Trophoblast cell (in vitro differentiated cells and primary cell): Measurements from ENCODE around the gene SLC35F3.

Experiments
- DNase-seq, 2 donors: peaks; one replicate each; pipeline ENCODE4 v3.0.0-alpha.2; 2016
- H2AFZ ChIP-seq: 2 replicates; pipeline ENCODE4 v1.6.1; 2013; ENCODE audit warnings: low read length, moderate library complexity, mild to moderate bottlenecking; ENCODE audit not compliant: insufficient read depth, poor library complexity
- H2AK5ac ChIP-seq: 2 replicates; pipeline ENCODE4 v1.6.1; 2013; ENCODE audit warnings: mild to moderate bottlenecking, low read length
- H2BK120ac ChIP-seq: 2 replicates; pipeline ENCODE4 v1.6.1; 2013; ENCODE audit warnings: low read length, mild to moderate bottlenecking, moderate library complexity; ENCODE audit not compliant: insufficient read depth, poor library complexity
- H2BK12ac ChIP-seq: 2 replicates; pipeline ENCODE4 v1.6.1; 2013; ENCODE audit warnings: mild to moderate bottlenecking, low read length, moderate library complexity
- H2BK5ac ChIP-seq: 2 replicates; pipeline ENCODE4 v1.6.1; 2013; ENCODE audit warnings: low read length, low read depth, moderate library complexity, mild to moderate bottlenecking; ENCODE audit not compliant: poor library complexity
- H3K14ac ChIP-seq: 2 replicates; pipeline ENCODE4 v1.6.1; 2013; ENCODE audit warnings: mild to moderate bottlenecking, low read length
- H3K18ac ChIP-seq: 2 replicates; pipeline ENCODE4 v1.6.1; 2013; ENCODE audit warnings: mild to moderate bottlenecking, low read length
- H3K23ac ChIP-seq: 2 replicates; pipeline ENCODE4 v1.6.1; 2013; ENCODE audit warnings: low read length
- H3K27ac ChIP-seq: 2 replicates; pipeline ENCODE4 v1.5.1; 2013; ENCODE audit warnings: low read depth, mild to moderate bottlenecking, inconsistent platforms, low read length, moderate library complexity
- H3K27me3 ChIP-seq: 2 replicates; pipeline ENCODE4 v1.6.1; 2013; ENCODE audit warnings: inconsistent platforms, mild to moderate bottlenecking, low read length, moderate library complexity; ENCODE audit not compliant: insufficient read depth
- H3K36me3 ChIP-seq, 2 experiments: 1 replicate in 1 of 2; 2 replicates in 1 of 2; pipeline ENCODE4 v1.6.1; 2013; ENCODE audit warnings: low read length in 2 of 2, mild to moderate bottlenecking in 2 of 2, moderate library complexity in 1 of 2; ENCODE audit not compliant: insufficient read depth in 2 of 2, control insufficient read depth in 1 of 2
- H3K4ac ChIP-seq: 2 replicates; pipeline ENCODE4 v1.6.1; 2013; ENCODE audit warnings: low read depth, mild to moderate bottlenecking, low read length, moderate library complexity
- H3K4me1 ChIP-seq, 2 experiments: 1 replicate in 1 of 2; 2 replicates in 1 of 2; pipeline ENCODE4 v1.6.1; 2013; ENCODE audit warnings: low read length in 2 of 2, mild to moderate bottlenecking in 2 of 2, moderate library complexity in 1 of 2; ENCODE audit not compliant: insufficient read depth in 2 of 2, control insufficient read depth in 1 of 2
- H3K4me2 ChIP-seq: 2 replicates; pipeline ENCODE4 v1.6.1; 2013; ENCODE audit warnings: inconsistent platforms, mild to moderate bottlenecking, low read length, moderate library complexity
- H3K4me3 ChIP-seq: 2 replicates; pipeline ENCODE4 v1.5.1; 2013; ENCODE audit warnings: mild to moderate bottlenecking, low read depth, low read length, inconsistent platforms
- H3K79me1 ChIP-seq: one replicate; pipeline ENCODE4 v1.6.1; 2013; ENCODE audit warnings: low read length
- H3K79me2 ChIP-seq: 2 replicates; pipeline ENCODE4 v1.6.1; 2013; ENCODE audit warnings: low read length, mild to moderate bottlenecking; ENCODE audit not compliant: control insufficient read depth, insufficient read depth, poor library complexity
- H3K9ac ChIP-seq: 2 replicates; pipeline ENCODE4 v1.6.1; 2013; ENCODE audit warnings: mild to moderate bottlenecking, low read length
- H3K9me3 ChIP-seq: 2 replicates; pipeline ENCODE4 v1.6.1; 2013; ENCODE audit warnings: low read depth, mild to moderate bottlenecking, control low read depth, inconsistent platforms, low read length; ENCODE audit not compliant: insufficient read depth
- H4K12ac ChIP-seq: 2 replicates; pipeline ENCODE4 v1.6.1; 2013; ENCODE audit warnings: low read depth, mild to moderate bottlenecking, low read length, moderate library complexity
- H4K8ac ChIP-seq: 2 replicates; pipeline ENCODE4 v1.6.1; 2013; ENCODE audit warnings: low read depth, mild to moderate bottlenecking, low read length, moderate library complexity
- H4K91ac ChIP-seq: one replicate; pipeline ENCODE4 v1.6.1; 2013; ENCODE audit warnings: low read depth, mild to moderate bottlenecking, low read length, moderate library complexity
- whole genome bisulfite sequencing: extraction: QIAGEN DNeasy Blood & Tissue Kit; methylation state at CpG from one replicate; pipeline ENCODE4 v1.1.7; 2013; ENCODE audit warnings: missing lambda C conversion rate; ENCODE audit not compliant: insufficient read length, insufficient coverage; ENCODE audit errors: extremely low coverage; 5-methylcytosine and 5-hydroxymethylcytosine counted together

SLC35F3 gene

GRCh38 chr1:234240680-234241079 is 336.2 kb downstream of the SLC35F3 start:
- H3K4ac ChIP-seq: no peak overlapping the region
- H3K79me2 ChIP-seq: no peaks in the 10 kb centered on the region
- H3K4me3 ChIP-seq: no peak overlapping the region

GRCh38 chr1:234241941-234242490 is 337.5 kb downstream of the SLC35F3 start:
- H2AK5ac ChIP-seq: no peak overlapping the region
- H2BK120ac ChIP-seq: no peak overlapping the region
- no peak overlapping the region for H2BK5ac ChIP-seq
- no peak overlapping the region for H3K27ac ChIP-seq
- no peak overlapping the region for H3K18ac ChIP-seq
- no peaks in the 10 kb centered on the region for H3K79me1 ChIP-seq
- H3K9me3 ChIP-seq: peaks cover 4% of the 10 kb centered on the region
- no peak overlapping the region for H2AFZ ChIP-seq
- H4K12ac ChIP-seq: no peak overlapping the region
- no peak overlapping the region for H3K4ac ChIP-seq
- H3K4me2 ChIP-seq: no peak overlapping the region
- H3K27me3 ChIP-seq: no peaks in the 10 kb centered on the region
- H4K8ac ChIP-seq: no peak overlapping the region
- no peak overlapping the region for H2BK12ac ChIP-seq
- H4K91ac ChIP-seq: no peak overlapping the region
- DNase-seq: no peak
- no peak overlapping the region for H3K23ac ChIP-seq
- H3K36me3 ChIP-seq: no peaks in the 10 kb centered on the region
- no peak overlapping the region for H3K9ac ChIP-seq
- no peaks in the 10 kb centered on the region for H3K4me1 ChIP-seq
- H3K79me2 ChIP-seq: no peaks in the 10 kb centered on the region
- no peak overlapping the region for H3K14ac ChIP-seq
- H3K4me3 ChIP-seq: no peak overlapping the region
- WGBS: no CpG with 5 or more reads among the region's 5 CpGs

More at GRCh38 chr1:234240680-234241079, 336.2 kb downstream of the SLC35F3 start:
- Histone ChIP-seq H4K91ac (no peak overlapping the region), H3K18ac (no peak overlapping the region), H2BK12ac (no peak overlapping the region), H2BK5ac (no peak overlapping the region), H3K4me1 (no peaks in the 10 kb centered on the region), H3K14ac (no peak overlapping the region), H4K12ac (no peak overlapping the region), H2AFZ (no peak overlapping the region), H3K36me3 (no peaks in the 10 kb centered on the region), H3K27me3 (no peaks in the 10 kb centered on the region), H3K9ac (no peak overlapping the region), H3K27ac (no peak overlapping the region), H3K23ac (no peak overlapping the region), H3K9me3 (peaks cover 2% of the 10 kb centered on the region), H4K8ac (no peak overlapping the region), H2BK120ac (no peak overlapping the region), H3K4me2 (no peak overlapping the region), H2AK5ac (no peak overlapping the region), H3K79me1 (no peaks in the 10 kb centered on the region)
- DNase-seq: no peak

- Histone ChIP-seq H4K12ac (no peak overlapping the region), H3K4me3 (no peak overlapping the region), H4K8ac (no peak overlapping the region), H4K91ac (no peak overlapping the region), H3K4me2 (no peak overlapping the region), H2BK12ac (no peak overlapping the region), H2BK120ac (no peak overlapping the region), H2AFZ (no peak overlapping the region), H2BK5ac (no peak overlapping the region), H3K79me2 (no peaks in the 10 kb centered on the region), H3K4me1 (no peaks in the 10 kb centered on the region), H3K27me3 (no peaks in the 10 kb centered on the region), H3K4ac (no peak overlapping the region), H3K18ac (no peak overlapping the region), H3K23ac (no peak overlapping the region), H3K79me1 (no peaks in the 10 kb centered on the region), H3K9ac (no peak overlapping the region), H3K36me3 (no peaks in the 10 kb centered on the region), H3K14ac (no peak overlapping the region), H2AK5ac (no peak overlapping the region), H3K27ac (no peak overlapping the region), H3K9me3 (peaks cover 9% of the 10 kb centered on the region)
- WGBS: no CpG with 5 or more reads among the region's 3 CpGs
- no peak for DNase-seq
These were observed 339.2 kb downstream of the SLC35F3 start for GRCh38 chr1:234243521-234244260.

- no peak overlapping the region for H2AFZ ChIP-seq
- no peak overlapping the region for H4K91ac ChIP-seq
- no peak overlapping the region for H2BK5ac ChIP-seq
- H3K9ac ChIP-seq: no peak overlapping the region
- no peak for DNase-seq
- H3K79me1 ChIP-seq: no peaks in the 10 kb centered on the region
- H4K12ac ChIP-seq: no peak overlapping the region
- H3K4me1 ChIP-seq: no peaks in the 10 kb centered on the region
- H3K18ac ChIP-seq: no peak overlapping the region
- H3K9me3 ChIP-seq: peaks cover 9% of the 10 kb centered on the region
- no peak overlapping the region for H3K23ac ChIP-seq
- H3K4me2 ChIP-seq: no peak overlapping the region
- no peaks in the 10 kb centered on the region for H3K36me3 ChIP-seq
- no peak overlapping the region for H4K8ac ChIP-seq
- no peak overlapping the region for H3K4ac ChIP-seq
- no peaks in the 10 kb centered on the region for H3K27me3 ChIP-seq
- H3K14ac ChIP-seq: no peak overlapping the region
- H2AK5ac ChIP-seq: no peak overlapping the region
- no peak overlapping the region for H3K4me3 ChIP-seq
- no peak overlapping the region for H3K27ac ChIP-seq
- no peak overlapping the region for H2BK12ac ChIP-seq
- no peak overlapping the region for H2BK120ac ChIP-seq
- H3K79me2 ChIP-seq: no peaks in the 10 kb centered on the region
These were observed 340.0 kb downstream of the SLC35F3 start for GRCh38 chr1:234244482-234244881.
